ENCODE data around the gene DMRT3. TPM values are rescaled to one million over a fixed set of nuclear protein-coding genes. Genes with fewer than 3 reads are reported as not detected.

Gene DMRT3
- total and polyA plus RNA-seq, 10 of the 15 experiments (the other 5 are each of a cell fraction or from before 2014, with no cell fraction given) = 0.06 to 0.11 TPM; not detected in 8

DNA sequence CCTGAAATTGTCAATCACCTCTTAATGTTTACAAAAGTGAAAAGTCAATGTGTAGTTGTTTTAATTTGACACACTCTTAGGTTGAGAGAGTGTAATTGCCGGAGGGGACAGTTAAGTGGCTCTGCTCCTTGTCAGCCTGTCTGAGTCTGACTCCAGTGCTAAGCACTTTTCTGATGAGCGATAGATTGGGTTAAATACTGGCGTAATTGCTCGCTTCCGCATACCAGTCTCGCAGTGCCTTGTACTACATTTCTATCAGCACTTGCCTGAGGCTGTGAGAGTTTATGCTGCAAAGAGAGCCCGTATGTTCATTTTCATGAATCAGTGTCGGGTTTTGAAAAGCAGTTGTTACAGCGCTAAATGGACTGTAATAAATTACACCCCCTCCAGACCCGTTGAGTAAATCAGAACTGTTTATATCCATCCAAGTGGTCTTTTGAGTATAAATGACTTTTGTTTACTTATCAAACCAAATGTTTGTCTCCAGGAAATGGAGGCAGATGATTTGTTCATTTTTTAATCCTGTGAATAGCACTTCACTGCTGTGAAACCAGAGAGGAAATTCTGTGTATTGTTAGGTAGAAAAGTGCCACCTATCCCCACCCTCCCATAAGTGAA lies 41.0 kb upstream of the DMRT3 start (continued):
- TF ChIP-seq EP300 (IDR thresholded peaks at IDR 0.05; ENCODE audit: borderline replicate concordance in 1 of 2, control insufficient read depth in 1 of 2, low read depth in 2 of 2, low read length in 2 of 2) (no peak), ZNF207 (IDR thresholded peaks at IDR 0.05; ENCODE audit: borderline replicate concordance) (no peak)

DNA sequence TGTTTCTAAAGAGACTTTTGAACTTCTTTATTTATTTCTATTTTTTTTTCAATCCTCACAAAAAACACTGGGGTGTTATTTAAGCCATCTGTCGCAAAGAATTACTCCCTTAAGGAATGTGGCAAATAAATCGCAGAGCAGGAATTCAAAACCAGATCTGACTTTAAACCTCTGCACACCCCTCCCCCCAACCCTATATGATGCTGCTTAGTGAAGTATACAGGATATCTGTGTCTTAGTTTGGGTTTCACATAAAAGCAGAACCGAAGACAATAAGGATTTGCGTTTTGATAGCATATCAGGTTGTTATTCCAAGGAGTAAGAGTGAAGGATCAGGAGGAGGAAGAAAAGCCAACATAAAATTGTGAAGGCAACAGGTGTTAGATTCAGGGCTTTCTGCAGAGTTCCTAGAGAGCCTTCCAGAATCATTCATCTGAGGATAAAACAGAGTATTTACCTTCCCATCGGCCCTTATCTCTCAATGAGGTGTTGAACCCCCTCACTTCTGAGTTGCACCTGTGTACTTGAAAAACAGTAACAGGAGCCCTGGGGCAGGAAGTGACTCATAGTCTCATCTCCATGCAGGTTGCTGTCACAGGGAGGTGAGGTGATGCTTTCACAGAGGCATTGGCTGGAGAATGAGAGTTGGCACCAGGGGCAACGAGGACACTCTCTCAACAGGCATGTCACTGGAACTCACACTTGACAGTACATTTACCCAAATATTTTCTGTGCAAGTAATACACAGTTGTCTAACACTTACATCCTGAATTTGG lies 33.5 kb upstream of the DMRT3 start:
- no peak overlapping the region for H3K9ac ChIP-seq (ENCODE audit: control insufficient read depth, insufficient read depth, low read length)
- H3K27ac ChIP-seq (ENCODE audit: control insufficient read depth, insufficient read depth) = no peak overlapping the region
- H3K9me3 ChIP-seq (replicated peaks; ENCODE audit: control insufficient read depth, insufficient read depth, low read length) = no peaks in the 10 kb centered on the region
- H3K4me2 ChIP-seq (ENCODE audit: control insufficient read depth, insufficient read depth) = no peak overlapping the region
- ChIA-PET SMC1A (ENCODE audit: uncharacterized antibody, unreplicated experiment) (no interaction called here), POLR2A (no interaction called here), CTCF (no interaction called here), RAD21 (ENCODE audit: unreplicated experiment) (no interaction called here)
- no peak overlapping the region for H2AFZ ChIP-seq (ENCODE audit: control insufficient read depth, low read depth, low read length)
- H3K36me3 ChIP-seq (ENCODE audit: control insufficient read depth in 2 of 2, insufficient read depth in 2 of 2, low read length in 1 of 2) = no peaks in the 10 kb centered on the region
- FAIRE-seq (no peak), DNase-seq (ENCODE audit: low read depth, low spot score) (no peak), ATAC-seq (peak; percentile 92)
- TF ChIP-seq, protein P1, sequence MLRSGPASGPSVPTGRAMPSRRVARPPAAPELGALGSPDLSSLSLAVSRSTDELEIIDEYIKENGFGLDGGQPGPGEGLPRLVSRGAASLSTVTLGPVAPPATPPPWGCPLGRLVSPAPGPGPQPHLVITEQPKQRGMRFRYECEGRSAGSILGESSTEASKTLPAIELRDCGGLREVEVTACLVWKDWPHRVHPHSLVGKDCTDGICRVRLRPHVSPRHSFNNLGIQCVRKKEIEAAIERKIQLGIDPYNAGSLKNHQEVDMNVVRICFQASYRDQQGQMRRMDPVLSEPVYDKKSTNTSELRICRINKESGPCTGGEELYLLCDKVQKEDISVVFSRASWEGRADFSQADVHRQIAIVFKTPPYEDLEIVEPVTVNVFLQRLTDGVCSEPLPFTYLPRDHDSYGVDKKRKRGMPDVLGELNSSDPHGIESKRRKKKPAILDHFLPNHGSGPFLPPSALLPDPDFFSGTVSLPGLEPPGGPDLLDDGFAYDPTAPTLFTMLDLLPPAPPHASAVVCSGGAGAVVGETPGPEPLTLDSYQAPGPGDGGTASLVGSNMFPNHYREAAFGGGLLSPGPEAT (IDR thresholded peaks at IDR 0.05; ENCODE audit: low read depth) = no peak
- TF ChIP-seq IKZF1 (conservative IDR thresholded peaks at IDR 0.05) = no peak
- no peak for TF ChIP-seq NFYB (IDR thresholded peaks at IDR 0.05; ENCODE audit: insufficient read depth, low read depth, low read length)
- no peak for TF ChIP-seq SPI1 (IDR thresholded peaks at IDR 0.05; ENCODE audit: borderline replicate concordance, insufficient read depth, low read depth, low read length)
- TF ChIP-seq BCL11A (IDR thresholded peaks at IDR 0.05; ENCODE audit: low read depth, low read length) = no peak
- TF ChIP-seq RCOR1 (conservative IDR thresholded peaks at IDR 0.05; ENCODE audit: low read depth, low read length) = no peak
- TF ChIP-seq SIX5 (IDR thresholded peaks at IDR 0.05; ENCODE audit: low read depth, low read length, severe bottlenecking) = no peak
- TF ChIP-seq, protein P2, sequence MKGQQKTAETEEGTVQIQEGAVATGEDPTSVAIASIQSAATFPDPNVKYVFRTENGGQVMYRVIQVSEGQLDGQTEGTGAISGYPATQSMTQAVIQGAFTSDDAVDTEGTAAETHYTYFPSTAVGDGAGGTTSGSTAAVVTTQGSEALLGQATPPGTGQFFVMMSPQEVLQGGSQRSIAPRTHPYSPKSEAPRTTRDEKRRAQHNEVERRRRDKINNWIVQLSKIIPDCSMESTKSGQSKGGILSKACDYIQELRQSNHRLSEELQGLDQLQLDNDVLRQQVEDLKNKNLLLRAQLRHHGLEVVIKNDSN (IDR thresholded peaks at IDR 0.05; ENCODE audit: borderline replicate concordance, extremely low read length, insufficient read depth, low read depth, low read length) = no peak
- no peak for TF ChIP-seq SUPT20H (IDR thresholded peaks at IDR 0.05; ENCODE audit: borderline replicate concordance, control insufficient read depth, low read depth, low read length)
- no peak for TF ChIP-seq MTA2 (IDR thresholded peaks at IDR 0.05; ENCODE audit: low read depth)
- no peak overlapping the region for H3K4me3 ChIP-seq
- H3K27me3 ChIP-seq (replicated peaks in 1 of 2; ENCODE audit: control insufficient read depth in 2 of 2, insufficient read depth in 2 of 2, low read length in 1 of 2) = no peaks in the 10 kb centered on the region
- H4K20me1 ChIP-seq (ENCODE audit: control insufficient read depth, insufficient read depth) = no peaks in the 10 kb centered on the region
- H3K79me2 ChIP-seq (ENCODE audit: control insufficient read depth, insufficient read depth, low read length) = no peaks in the 10 kb centered on the region
- WGBS (ENCODE audit: insufficient coverage, insufficient replicate concordance, low lambda C conversion rate, missing lambda C conversion rate) = 1% methylated on average over 6 of the region's 6 CpGs
- in situ Hi-C loops (cut with MboI) = no loop called here
- H3K4me1 ChIP-seq (ENCODE audit: control insufficient read depth, insufficient read depth, low read length) = no peaks in the 10 kb centered on the region
- no TSS peak for BruUV-seq (replicated peaks)
- intact Hi-C loops (cut with micrococcal nuclease; ENCODE audit: unreplicated experiment) = no loop called here

Data from GM12878 (cell line).